Chondrocyte (in vitro differentiated cells): ENCODE data around the gene TMC4. TPM values are rescaled to one million over a fixed set of nuclear protein-coding genes. Genes with fewer than 3 reads are reported as not detected.

Source experiments
- DNase-seq: peaks from one replicate; pipeline ENCODE4 v3.0.0; 2021; ENCODE audit warnings: mixed read lengths, low spot score
- H3K27ac Mint-ChIP-seq: one replicate; pipeline ENCODE4 v1.8.0; 2021; ENCODE audit warnings: mild to moderate bottlenecking, moderate library complexity, mixed read lengths; ENCODE audit not compliant: unreplicated experiment
- H3K27me3 Mint-ChIP-seq: 2 replicates; pipeline ENCODE4 v1.8.0; 2021; ENCODE audit warnings: low read depth, mixed read lengths
- H3K36me3 Mint-ChIP-seq: 2 replicates; pipeline ENCODE4 v1.8.0; 2021; ENCODE audit warnings: low read depth, mixed read lengths
- H3K4me1 Mint-ChIP-seq: 2 replicates; pipeline ENCODE4 v1.8.0; 2021; ENCODE audit warnings: low read depth, mild to moderate bottlenecking, mixed read lengths
- H3K4me3 Mint-ChIP-seq: one replicate; pipeline ENCODE4 v1.8.0; 2021; ENCODE audit warnings: mild to moderate bottlenecking, moderate library complexity, mixed read lengths; ENCODE audit not compliant: unreplicated experiment
- H3K9me3 Mint-ChIP-seq: 2 replicates; pipeline ENCODE4 v1.8.0; 2021; ENCODE audit warnings: low read depth, mixed read lengths
- total RNA-seq: library from RNA; stranded (reverse); gene quantifications from 3 replicates; pipeline ENCODE4 v1.2.1, GENCODE V29; 2021
- TF ChIP-seq, protein P1 (sequence below): fragments of 200-600 bp; sonication (generic); IDR thresholded peaks from 2 replicates; pipeline ENCODE4 v1.5.0; 2021; ENCODE audit warnings: antibody characterized with exemption, mild to moderate bottlenecking, moderate library complexity

TMC4 gene
- total RNA-seq, 1 donor from 2014 or later = 3.7 TPM

DNA sequence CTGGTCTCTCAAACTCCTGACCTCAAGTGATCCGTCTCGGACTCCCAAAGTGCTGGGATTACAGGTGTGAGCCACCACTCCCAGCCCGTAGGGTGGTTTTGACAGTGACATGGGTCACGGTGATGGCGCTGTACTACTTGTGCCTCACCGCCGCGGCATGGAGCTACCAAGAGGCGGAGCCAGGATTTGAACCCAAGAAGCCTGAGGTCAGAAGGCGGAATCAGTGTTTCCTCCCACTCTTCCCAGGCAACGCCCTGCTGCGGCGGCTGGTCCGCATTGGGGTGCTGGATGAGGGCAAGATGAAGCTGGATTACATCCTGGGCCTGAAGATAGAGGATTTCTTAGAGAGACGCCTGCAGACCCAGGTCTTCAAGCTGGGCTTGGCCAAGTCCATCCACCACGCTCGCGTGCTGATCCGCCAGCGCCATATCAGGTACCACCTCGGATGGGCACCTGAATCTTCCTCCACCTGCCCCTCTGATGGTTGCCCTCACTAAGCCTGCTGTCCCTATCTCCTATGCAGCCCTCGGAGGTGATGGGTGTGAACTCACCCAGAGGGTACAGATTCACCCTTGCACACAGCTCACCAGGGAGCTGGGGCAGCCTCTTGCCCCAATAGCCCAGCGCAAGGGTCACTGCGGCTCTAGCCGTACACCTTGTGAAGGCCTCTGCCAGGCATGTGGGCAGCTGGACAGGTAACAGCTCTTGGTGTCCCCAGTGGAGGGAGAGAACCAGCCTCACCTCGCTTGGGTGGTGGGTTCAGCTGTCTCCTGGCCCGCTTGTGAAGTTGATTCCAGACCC, 33.3 kb upstream of the TMC4 start:
- no peaks in the 10 kb centered on the region for H3K27me3 Mint-ChIP-seq
- H3K36me3 Mint-ChIP-seq = peaks cover 28% of the 10 kb centered on the region
- no peaks in the 10 kb centered on the region for H3K9me3 Mint-ChIP-seq
- TF ChIP-seq, protein P1, sequence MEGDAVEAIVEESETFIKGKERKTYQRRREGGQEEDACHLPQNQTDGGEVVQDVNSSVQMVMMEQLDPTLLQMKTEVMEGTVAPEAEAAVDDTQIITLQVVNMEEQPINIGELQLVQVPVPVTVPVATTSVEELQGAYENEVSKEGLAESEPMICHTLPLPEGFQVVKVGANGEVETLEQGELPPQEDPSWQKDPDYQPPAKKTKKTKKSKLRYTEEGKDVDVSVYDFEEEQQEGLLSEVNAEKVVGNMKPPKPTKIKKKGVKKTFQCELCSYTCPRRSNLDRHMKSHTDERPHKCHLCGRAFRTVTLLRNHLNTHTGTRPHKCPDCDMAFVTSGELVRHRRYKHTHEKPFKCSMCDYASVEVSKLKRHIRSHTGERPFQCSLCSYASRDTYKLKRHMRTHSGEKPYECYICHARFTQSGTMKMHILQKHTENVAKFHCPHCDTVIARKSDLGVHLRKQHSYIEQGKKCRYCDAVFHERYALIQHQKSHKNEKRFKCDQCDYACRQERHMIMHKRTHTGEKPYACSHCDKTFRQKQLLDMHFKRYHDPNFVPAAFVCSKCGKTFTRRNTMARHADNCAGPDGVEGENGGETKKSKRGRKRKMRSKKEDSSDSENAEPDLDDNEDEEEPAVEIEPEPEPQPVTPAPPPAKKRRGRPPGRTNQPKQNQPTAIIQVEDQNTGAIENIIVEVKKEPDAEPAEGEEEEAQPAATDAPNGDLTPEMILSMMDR = no peak
- no peak overlapping the region for H3K4me3 Mint-ChIP-seq
- no peak overlapping the region for H3K27ac Mint-ChIP-seq
- DNase-seq = no peak
- H3K4me1 Mint-ChIP-seq = peaks cover 88% of the 10 kb centered on the region

DNA sequence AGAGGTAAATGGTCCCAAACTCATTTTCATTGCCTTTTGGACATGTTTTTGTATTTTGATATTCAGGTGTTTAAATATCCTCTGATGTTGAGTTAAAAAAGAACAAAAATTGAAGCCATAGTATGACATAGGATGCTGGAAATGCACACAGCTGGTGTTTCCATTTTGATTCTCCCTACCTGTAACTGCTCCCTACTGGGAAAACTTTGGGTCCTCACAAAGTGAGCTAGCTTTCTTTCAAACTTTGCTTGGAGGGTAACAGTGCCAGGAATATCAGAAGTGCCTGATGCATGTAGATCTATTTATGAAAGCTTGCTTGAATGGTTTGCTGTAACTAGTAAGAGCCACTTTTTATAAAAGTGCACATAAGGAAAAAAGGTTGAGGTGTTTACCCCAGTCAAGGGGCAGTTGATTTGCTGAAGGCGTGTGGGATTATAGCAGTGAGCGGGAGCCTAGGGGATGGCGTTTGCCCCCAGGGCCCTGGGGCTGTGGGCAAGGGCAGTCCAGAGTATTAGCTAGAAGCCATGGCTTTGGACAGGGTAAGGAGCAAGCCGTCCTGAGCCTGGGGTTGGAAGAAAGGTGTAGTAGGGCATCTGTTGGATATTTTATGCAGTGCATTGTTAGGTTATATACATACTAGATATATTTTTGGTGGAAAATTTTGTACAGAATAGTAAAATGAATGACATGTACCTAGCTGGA, 32.0 kb upstream of the TMC4 start:
- peaks cover 79% of the 10 kb centered on the region for H3K4me1 Mint-ChIP-seq
- DNase-seq = no peak
- no peaks in the 10 kb centered on the region for H3K27me3 Mint-ChIP-seq
- H3K27ac Mint-ChIP-seq = no peak overlapping the region
- no peaks in the 10 kb centered on the region for H3K9me3 Mint-ChIP-seq
- peaks cover 29% of the 10 kb centered on the region for H3K36me3 Mint-ChIP-seq
- TF ChIP-seq, protein P1 = no peak
- peak overlapping the region; percentile 35 for H3K4me3 Mint-ChIP-seq

DNA sequence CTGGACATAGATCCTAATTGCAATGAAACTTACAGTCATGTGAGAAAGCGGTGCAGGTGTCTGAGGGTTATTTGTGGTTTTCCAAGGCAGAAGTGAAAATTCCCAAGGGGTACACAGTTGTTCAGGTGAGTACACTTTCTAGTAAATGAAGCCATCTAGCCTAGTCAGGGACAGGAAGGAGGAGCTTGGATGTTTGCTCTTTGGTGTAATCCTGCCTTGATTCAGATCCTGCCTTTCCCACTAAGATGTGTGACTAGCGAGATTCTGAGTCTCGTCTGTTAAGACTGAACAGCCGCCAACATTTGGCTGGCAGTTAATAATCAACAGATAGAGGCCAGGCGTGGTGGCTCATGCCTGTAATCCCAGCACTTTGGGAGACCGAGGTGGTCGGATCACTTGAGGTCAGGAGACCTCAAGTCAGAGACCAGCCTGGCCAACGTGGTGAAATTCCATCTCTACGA, 30.2 kb upstream of the TMC4 start:
- Mint-ChIP-seq H3K27me3 (no peaks in the 10 kb centered on the region), H3K9me3 (no peaks in the 10 kb centered on the region), H3K27ac (peak overlapping the region; percentile 68), H3K36me3 (peaks cover 28% of the 10 kb centered on the region), H3K4me1 (peaks cover 67% of the 10 kb centered on the region), H3K4me3 (peak overlapping the region; percentile 94)
- DNase-seq = no peak
- TF ChIP-seq, protein P1 = no peak

DNA sequence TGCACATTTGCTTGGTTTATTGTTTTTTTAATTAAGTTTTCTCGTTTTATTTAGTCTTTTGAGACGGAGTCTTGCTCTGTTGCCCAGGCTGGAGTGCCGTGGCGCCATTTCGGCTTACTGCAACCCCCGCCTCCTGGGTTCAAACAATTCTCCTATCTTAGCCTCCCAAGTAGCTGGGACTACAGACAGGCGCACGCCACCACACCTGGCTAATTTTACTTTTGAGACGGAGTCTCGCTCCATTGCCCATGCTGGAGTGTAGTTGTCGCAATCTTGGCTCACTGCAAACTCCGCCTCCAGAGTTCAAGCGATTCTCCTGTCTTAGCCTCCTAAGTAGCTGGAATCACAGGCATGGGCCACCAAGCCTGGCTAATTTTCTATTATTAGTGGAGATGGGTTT, 29.0 kb upstream of the TMC4 start:
- Mint-ChIP-seq H3K27me3 (no peaks in the 10 kb centered on the region), H3K9me3 (no peaks in the 10 kb centered on the region), H3K4me1 (peaks cover 55% of the 10 kb centered on the region), H3K36me3 (peaks cover 19% of the 10 kb centered on the region), H3K27ac (no peak overlapping the region), H3K4me3 (peak overlapping the region; percentile 94)
- DNase-seq = no peak
- TF ChIP-seq, protein P1 = no peak

DNA sequence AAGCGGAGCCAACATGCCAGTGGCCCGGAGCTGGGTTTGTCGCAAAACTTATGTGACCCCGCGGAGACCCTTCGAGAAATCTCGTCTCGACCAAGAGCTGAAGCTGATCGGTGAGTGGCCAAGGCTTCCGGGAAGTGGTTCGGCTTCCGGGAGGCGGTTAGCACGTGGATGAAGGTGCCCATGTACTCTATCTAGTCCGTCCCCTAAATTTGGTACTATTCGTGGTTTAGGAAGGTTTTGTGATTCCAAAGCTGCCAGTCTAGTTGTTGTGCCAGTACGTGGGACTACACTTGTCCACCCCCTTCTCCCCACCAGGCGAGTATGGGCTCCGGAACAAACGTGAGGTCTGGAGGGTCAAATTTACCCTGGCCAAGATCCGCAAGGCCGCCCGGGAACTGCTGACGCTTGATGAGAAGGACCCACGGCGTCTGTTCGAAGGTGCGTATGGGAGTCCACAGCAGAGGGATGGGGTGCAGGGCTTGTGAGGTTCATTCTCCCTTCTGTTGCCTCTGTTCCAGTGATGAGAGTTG, 28.3 kb upstream of the TMC4 start:
- H3K27me3 Mint-ChIP-seq = no peaks in the 10 kb centered on the region
- no peak for DNase-seq
- peaks cover 18% of the 10 kb centered on the region for H3K36me3 Mint-ChIP-seq
- no peaks in the 10 kb centered on the region for H3K9me3 Mint-ChIP-seq
- TF ChIP-seq, protein P1 = no peak
- H3K4me1 Mint-ChIP-seq = peaks cover 51% of the 10 kb centered on the region
- H3K4me3 Mint-ChIP-seq = peak overlapping the region; percentile 94
- H3K27ac Mint-ChIP-seq = peak overlapping the region; percentile 100
